Fibroblast of lung (primary cell): ENCODE measurements around the gene DRG2.

Experiments used
- CTCF ChIP-seq, 2 donors: IDR thresholded peaks in 1 of 2; conservative IDR thresholded peaks in 1 of 2; 1 replicate in 1 of 2; 2 replicates in 1 of 2; pipeline ENCODE4 v1.5.1; 2011 to 2012; ENCODE audit warnings: low read length in 2 of 2, control low read depth in 1 of 2, inconsistent platforms in 1 of 2, low read depth in 1 of 2, mild to moderate bottlenecking in 1 of 2
- EZH2 ChIP-seq: IDR thresholded peaks from 2 replicates; pipeline ENCODE4 v1.5.1; 2012; ENCODE audit warnings: low read length, control low read depth, mild to moderate bottlenecking; ENCODE audit errors: missing control alignments

GRCh38 chr17:18107971-18108370 lies 20.2 kb downstream of the DRG2 start:
- TF ChIP-seq CTCF (conservative IDR thresholded peaks at IDR 0.05 in 1 of 2, IDR thresholded peaks at IDR 0.05 in 1 of 2; ENCODE audit: low read depth in 1 of 2, low read length in 2 of 2) (no peak), EZH2 (no peak)
